Keratinocyte (primary cell): ENCODE results near the gene CPA5. TPM values are rescaled to one million over a fixed set of nuclear protein-coding genes. Genes with fewer than 3 reads are reported as not detected.

Source experiments
- DNase-seq: peaks from one replicate; pipeline ENCODE4 v3.0.0-alpha.2; 2011; ENCODE audit warnings: low read depth, missing footprints, low spot score
- FAIRE-seq: peaks from 2 replicates; lab custom pipeline; 2011; peaks lifted over from hg19 to GRCh38; lab: Jason Lieb, UNC
- H2AFZ ChIP-seq: 2 replicates; pipeline ENCODE4 v1.6.0; 2012; ENCODE audit warnings: low read length, control low read depth, inconsistent platforms; ENCODE audit not compliant: control insufficient read depth
- H3K27ac ChIP-seq: 2 replicates; pipeline ENCODE4 v1.5.1; 2011; ENCODE audit warnings: low read length; ENCODE audit not compliant: control insufficient read depth, insufficient read depth
- H3K27me3 ChIP-seq: 3 replicates; pipeline ENCODE4 v1.6.0; 2011; ENCODE audit warnings: low read length; ENCODE audit not compliant: control insufficient read depth, insufficient read depth; ENCODE audit errors: extremely low read depth
- H3K36me3 ChIP-seq, 2 experiments: 2 replicates in 1 of 2; 3 replicates in 1 of 2; pipeline ENCODE4 v1.5.1; 2011; ENCODE audit warnings: low read length in 2 of 2, mild to moderate bottlenecking in 1 of 2; ENCODE audit not compliant: control insufficient read depth in 2 of 2, insufficient read depth in 2 of 2; ENCODE audit errors: extremely low read depth in 1 of 2
- H3K4me1 ChIP-seq: 3 replicates; pipeline ENCODE4 v1.5.1; 2011; ENCODE audit warnings: low read length; ENCODE audit not compliant: control insufficient read depth, insufficient read depth; ENCODE audit errors: extremely low read depth
- H3K4me2 ChIP-seq: 3 replicates; pipeline ENCODE4 v1.6.0; 2011; ENCODE audit warnings: low read depth, low read length; ENCODE audit not compliant: control insufficient read depth, insufficient read depth; ENCODE audit errors: extremely low read depth
- H3K4me3 ChIP-seq, 3 experiments: fragments of 200-600 bp in 1 of 3; sonication (generic) in 1 of 3; 2 replicates in 2 of 3; 3 replicates in 1 of 3; pipeline ENCODE4 v1.5.1; 2011 to 2016; ENCODE audit warnings: low read length in 3 of 3, mild to moderate bottlenecking in 3 of 3, control low read depth in 2 of 3, inconsistent platforms in 1 of 3, low read depth in 1 of 3, mixed read lengths in 1 of 3, mixed run types in 1 of 3, moderate library complexity in 1 of 3; ENCODE audit not compliant: control insufficient read depth in 2 of 3, insufficient read depth in 2 of 3; ENCODE audit errors: extremely low read depth in 1 of 3
- H3K79me2 ChIP-seq: 2 replicates; pipeline ENCODE4 v1.6.0; 2012; ENCODE audit warnings: low read length; ENCODE audit not compliant: control insufficient read depth, insufficient read depth
- H3K9ac ChIP-seq: 3 replicates; pipeline ENCODE4 v1.6.0; 2011; ENCODE audit warnings: low read length; ENCODE audit not compliant: control insufficient read depth, insufficient read depth; ENCODE audit errors: extremely low read depth
- H3K9me1 ChIP-seq: 3 replicates; pipeline ENCODE4 v1.6.0; 2011; ENCODE audit warnings: low read length; ENCODE audit not compliant: control insufficient read depth, insufficient read depth; ENCODE audit errors: extremely low read depth
- H3K9me3 ChIP-seq: 2 replicates; pipeline ENCODE4 v1.5.1; 2012; ENCODE audit warnings: low read depth, low read length; ENCODE audit not compliant: control insufficient read depth
- H4K20me1 ChIP-seq: 3 replicates; pipeline ENCODE4 v1.6.0; 2011; ENCODE audit warnings: low read length; ENCODE audit not compliant: control insufficient read depth, insufficient read depth; ENCODE audit errors: extremely low read depth
- EZH2 ChIP-seq: IDR thresholded peaks from one replicate; pipeline ENCODE4 v1.6.1; 2012; ENCODE audit warnings: inconsistent platforms, mild to moderate bottlenecking, low read length, moderate library complexity
- dilution Hi-C: fragments of 300-500 bp; cut with MboI; formaldehyde crosslinking; loops from one replicate; pipeline ENCODE4 v1.7.0; 2020; ENCODE audit warnings: low sequenced_read_pairs; ENCODE audit not compliant: extremely low pct_ligation_motif_present
- polyA plus RNA-seq, 5 experiments: library from polyadenylated mRNA; depleted of rRNA in 3 of 5; stranded (reverse) in 3 of 5; stranded (forward) in 1 of 5; unstranded in 1 of 5; fragments of >200 nt; gene quantifications; 1 replicate in 1 of 5; 2 replicates in 3 of 5; 3 replicates in 1 of 5; pipeline versions ENCODE4 v1.2.1 to v1.2.3, GENCODE V29; 2011 to 2012; ENCODE audit warnings: missing spikeins in 2 of 5, low read depth in 1 of 5, low replicate concordance in 1 of 5
- TF ChIP-seq, protein P1 (sequence below), 3 experiments: IDR thresholded peaks in 1 of 3; conservative IDR thresholded peaks in 1 of 3; optimal IDR thresholded peaks in 1 of 3; 2 replicates in 2 of 3; 3 replicates in 1 of 3; pipeline versions ENCODE3 to v1.5.1; 2011; ENCODE audit warnings: low read length in 3 of 3, mild to moderate bottlenecking in 3 of 3, moderate library complexity in 2 of 3, control low read depth in 1 of 3, inconsistent platforms in 1 of 3; ENCODE audit not compliant: insufficient read depth in 2 of 3; ENCODE audit errors: extremely low read depth in 1 of 3

The CPA5 gene
- polyA plus RNA-seq, 1 donor (not counting 4 experiments of a cell fraction or from before 2014, with no cell fraction given), result 0.24 TPM

DNA sequence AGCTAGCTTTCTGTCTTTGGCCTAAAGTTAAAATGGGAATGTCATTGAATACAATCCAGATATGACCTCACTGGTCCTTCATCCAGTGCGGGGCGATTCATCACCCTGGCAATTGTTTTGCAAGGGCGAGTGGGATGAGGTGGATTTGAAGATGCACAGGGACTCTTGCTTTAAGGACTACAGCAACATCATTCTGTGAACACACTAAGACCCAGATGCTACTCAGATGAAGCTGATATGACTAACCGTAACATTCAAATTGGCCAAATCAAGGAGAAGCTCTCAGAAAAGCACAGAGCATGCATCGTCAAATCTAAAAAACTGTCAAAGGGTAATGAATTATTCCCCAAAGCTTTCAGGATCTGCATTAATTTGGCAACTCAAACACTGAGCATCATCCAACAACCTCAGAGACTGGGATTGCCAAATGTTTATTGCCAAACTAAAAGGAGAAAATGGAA, 48.5 kb downstream of the CPA5 start:
- Histone ChIP-seq H4K20me1 (no peaks in the 10 kb centered on the region), H3K79me2 (no peaks in the 10 kb centered on the region), H3K27ac (no peak overlapping the region), H3K4me3 (no peak overlapping the region), H3K27me3 (no peaks in the 10 kb centered on the region), H3K9me1 (no peaks in the 10 kb centered on the region), H3K4me2 (no peak overlapping the region), H3K9me3 (no peaks in the 10 kb centered on the region), H3K4me1 (no peaks in the 10 kb centered on the region), H3K9ac (no peak overlapping the region), H3K36me3 (no peaks in the 10 kb centered on the region), H2AFZ (no peak overlapping the region)
- TF ChIP-seq, protein P1, sequence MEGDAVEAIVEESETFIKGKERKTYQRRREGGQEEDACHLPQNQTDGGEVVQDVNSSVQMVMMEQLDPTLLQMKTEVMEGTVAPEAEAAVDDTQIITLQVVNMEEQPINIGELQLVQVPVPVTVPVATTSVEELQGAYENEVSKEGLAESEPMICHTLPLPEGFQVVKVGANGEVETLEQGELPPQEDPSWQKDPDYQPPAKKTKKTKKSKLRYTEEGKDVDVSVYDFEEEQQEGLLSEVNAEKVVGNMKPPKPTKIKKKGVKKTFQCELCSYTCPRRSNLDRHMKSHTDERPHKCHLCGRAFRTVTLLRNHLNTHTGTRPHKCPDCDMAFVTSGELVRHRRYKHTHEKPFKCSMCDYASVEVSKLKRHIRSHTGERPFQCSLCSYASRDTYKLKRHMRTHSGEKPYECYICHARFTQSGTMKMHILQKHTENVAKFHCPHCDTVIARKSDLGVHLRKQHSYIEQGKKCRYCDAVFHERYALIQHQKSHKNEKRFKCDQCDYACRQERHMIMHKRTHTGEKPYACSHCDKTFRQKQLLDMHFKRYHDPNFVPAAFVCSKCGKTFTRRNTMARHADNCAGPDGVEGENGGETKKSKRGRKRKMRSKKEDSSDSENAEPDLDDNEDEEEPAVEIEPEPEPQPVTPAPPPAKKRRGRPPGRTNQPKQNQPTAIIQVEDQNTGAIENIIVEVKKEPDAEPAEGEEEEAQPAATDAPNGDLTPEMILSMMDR (optimal IDR thresholded peaks at IDR 0.05 in 1 of 3, IDR thresholded peaks at IDR 0.05 in 1 of 3, conservative IDR thresholded peaks at IDR 0.05 in 1 of 3; ENCODE audit: extremely low read depth in 1 of 3, insufficient read depth in 2 of 3, low read length in 3 of 3), result no peak
- TF ChIP-seq EZH2, result no peak
- peak; percentile 77 for FAIRE-seq
- DNase-seq, result no peak
- dilution Hi-C loops, result no loop called here

DNA sequence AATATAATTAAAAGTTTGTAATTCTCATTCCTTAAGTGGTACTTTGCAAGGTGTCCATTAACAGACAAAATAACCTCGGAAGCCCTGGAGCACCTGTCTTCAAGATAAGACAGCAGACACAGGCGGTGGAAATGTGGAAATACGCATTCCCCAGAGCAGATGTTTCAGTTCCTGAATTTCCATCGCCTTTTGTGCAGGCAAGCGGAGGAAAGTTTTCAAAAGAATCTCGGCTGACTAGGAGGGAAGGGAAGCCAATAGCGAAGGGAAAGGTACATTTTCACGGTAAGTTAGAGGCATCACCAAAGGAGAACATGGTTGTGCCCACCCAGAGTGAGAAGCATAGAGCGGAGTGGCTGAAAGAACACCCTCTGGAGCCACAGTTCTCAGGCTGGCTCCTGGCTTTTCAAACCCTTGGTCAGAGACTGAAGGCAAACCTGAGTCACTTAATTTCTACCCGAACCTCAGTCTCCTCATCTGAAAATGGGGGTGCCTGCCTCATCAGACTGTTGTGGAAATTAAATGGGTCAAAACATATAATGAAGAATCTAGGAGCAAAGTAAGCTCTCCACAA, 49.3 kb downstream of the CPA5 start:
- H3K27me3 ChIP-seq, result no peaks in the 10 kb centered on the region
- H3K4me1 ChIP-seq, result no peaks in the 10 kb centered on the region
- no peak overlapping the region for H3K4me3 ChIP-seq
- TF ChIP-seq, protein P1 (optimal IDR thresholded peaks at IDR 0.05 in 1 of 3, IDR thresholded peaks at IDR 0.05 in 1 of 3, conservative IDR thresholded peaks at IDR 0.05 in 1 of 3; ENCODE audit: extremely low read depth in 1 of 3, insufficient read depth in 2 of 3, low read length in 3 of 3), result no peak
- no peak for TF ChIP-seq EZH2
- DNase-seq (no peak), FAIRE-seq (no peak)
- H3K9ac ChIP-seq, result no peak overlapping the region
- dilution Hi-C loops, result no loop called here
- H3K9me1 ChIP-seq, result no peaks in the 10 kb centered on the region
- no peak overlapping the region for H3K27ac ChIP-seq
- no peaks in the 10 kb centered on the region for H3K79me2 ChIP-seq
- H4K20me1 ChIP-seq, result no peaks in the 10 kb centered on the region
- no peak overlapping the region for H2AFZ ChIP-seq
- no peaks in the 10 kb centered on the region for H3K36me3 ChIP-seq
- H3K4me2 ChIP-seq, result no peak overlapping the region
- no peaks in the 10 kb centered on the region for H3K9me3 ChIP-seq
